HCT116 (cell line): ENCODE measurements around the gene CACNA1C.

Experiments used
- FOSL1 ChIP-seq: IDR thresholded peaks from 2 replicates; pipeline ENCODE4 v1.6.1; 2012; ENCODE audit warnings: low read depth
- POLR2A ChIP-seq: IDR thresholded peaks from 2 replicates; pipeline ENCODE4 v1.7.0; 2011; ENCODE audit warnings: borderline replicate concordance; ENCODE audit not compliant: insufficient read depth, insufficient read length; ENCODE audit errors: extremely low read depth
- TF ChIP-seq, protein P1 (sequence below): IDR thresholded peaks from 2 replicates; pipeline ENCODE4 v1.6.1; 2012
- TF ChIP-seq, protein P2 (sequence below), 3 experiments: fragments of 200-600 bp in 1 of 3; sonication (generic) in 1 of 3; IDR thresholded peaks in 2 of 3; conservative IDR thresholded peaks in 1 of 3; 2 replicates each; pipeline ENCODE4 v1.5.1; 2012 to 2017; ENCODE audit warnings: low read depth in 2 of 3, low read length in 2 of 3, antibody characterized with exemption in 1 of 3, borderline replicate concordance in 1 of 3, control low read depth in 1 of 3, mild to moderate bottlenecking in 1 of 3, mixed read lengths in 1 of 3, mixed run types in 1 of 3, moderate library complexity in 1 of 3; ENCODE audit not compliant: insufficient read depth in 1 of 3
- TF ChIP-seq, protein P3 (sequence below): IDR thresholded peaks from 2 replicates; pipeline ENCODE4 v1.6.1; 2012

DNA sequence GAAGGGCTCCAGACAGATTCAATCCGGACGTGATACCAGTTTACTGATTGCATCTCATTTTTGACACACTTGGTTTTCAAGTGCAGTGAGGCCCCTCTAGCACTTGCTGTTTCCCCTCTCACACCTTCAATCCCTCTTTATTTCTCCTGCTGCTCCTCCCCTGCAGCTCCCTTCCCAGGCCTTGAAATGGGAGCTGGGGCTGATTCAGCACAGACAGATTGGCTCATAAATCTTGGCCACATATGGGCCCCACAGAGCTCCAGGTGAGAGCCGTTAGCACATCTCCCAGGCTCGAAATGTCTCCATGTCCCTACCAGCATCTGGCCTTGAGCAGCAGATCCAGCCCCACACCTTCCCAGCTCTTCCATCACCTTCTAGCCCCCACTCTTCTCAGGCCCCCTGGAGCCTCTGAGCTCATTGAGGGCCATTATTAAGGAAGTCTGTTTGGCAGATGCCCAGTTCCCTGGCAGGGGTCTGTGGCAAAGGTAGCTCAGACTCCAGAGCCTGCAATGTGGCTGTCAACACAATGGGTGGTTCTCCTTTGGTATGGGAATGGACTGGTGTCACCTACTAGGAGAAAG, 521.7 kb downstream of the CACNA1C start:
- TF ChIP-seq, protein P1, sequence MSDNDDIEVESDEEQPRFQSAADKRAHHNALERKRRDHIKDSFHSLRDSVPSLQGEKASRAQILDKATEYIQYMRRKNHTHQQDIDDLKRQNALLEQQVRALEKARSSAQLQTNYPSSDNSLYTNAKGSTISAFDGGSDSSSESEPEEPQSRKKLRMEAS = no peak
- TF ChIP-seq, protein P2, sequence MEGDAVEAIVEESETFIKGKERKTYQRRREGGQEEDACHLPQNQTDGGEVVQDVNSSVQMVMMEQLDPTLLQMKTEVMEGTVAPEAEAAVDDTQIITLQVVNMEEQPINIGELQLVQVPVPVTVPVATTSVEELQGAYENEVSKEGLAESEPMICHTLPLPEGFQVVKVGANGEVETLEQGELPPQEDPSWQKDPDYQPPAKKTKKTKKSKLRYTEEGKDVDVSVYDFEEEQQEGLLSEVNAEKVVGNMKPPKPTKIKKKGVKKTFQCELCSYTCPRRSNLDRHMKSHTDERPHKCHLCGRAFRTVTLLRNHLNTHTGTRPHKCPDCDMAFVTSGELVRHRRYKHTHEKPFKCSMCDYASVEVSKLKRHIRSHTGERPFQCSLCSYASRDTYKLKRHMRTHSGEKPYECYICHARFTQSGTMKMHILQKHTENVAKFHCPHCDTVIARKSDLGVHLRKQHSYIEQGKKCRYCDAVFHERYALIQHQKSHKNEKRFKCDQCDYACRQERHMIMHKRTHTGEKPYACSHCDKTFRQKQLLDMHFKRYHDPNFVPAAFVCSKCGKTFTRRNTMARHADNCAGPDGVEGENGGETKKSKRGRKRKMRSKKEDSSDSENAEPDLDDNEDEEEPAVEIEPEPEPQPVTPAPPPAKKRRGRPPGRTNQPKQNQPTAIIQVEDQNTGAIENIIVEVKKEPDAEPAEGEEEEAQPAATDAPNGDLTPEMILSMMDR (IDR thresholded peaks at IDR 0.05 in 2 of 3, conservative IDR thresholded peaks at IDR 0.05 in 1 of 3; ENCODE audit: borderline replicate concordance in 1 of 3, insufficient read depth in 1 of 3, low read depth in 2 of 3, low read length in 2 of 3) = no peak
- TF ChIP-seq, protein P3, sequence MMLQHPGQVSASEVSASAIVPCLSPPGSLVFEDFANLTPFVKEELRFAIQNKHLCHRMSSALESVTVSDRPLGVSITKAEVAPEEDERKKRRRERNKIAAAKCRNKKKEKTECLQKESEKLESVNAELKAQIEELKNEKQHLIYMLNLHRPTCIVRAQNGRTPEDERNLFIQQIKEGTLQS = no peak
- no peak for TF ChIP-seq POLR2A
- no peak for TF ChIP-seq FOSL1
